HG03575 (cell line): Measurements from ENCODE around the gene PACSIN2.
"Not testable (repeated sequence)": the region's sequence is repeated elsewhere in the genome, so short reads cannot be mapped to it uniquely, and the experiment has no call there.

Source experiments
- ATAC-seq: cut with Tn5 transposase; IDR thresholded peaks from one replicate; pipeline ENCODE4 v1.9.1; 2021; ENCODE audit not compliant: unreplicated experiment, insufficient number of reproducible peaks, low FRiP score; ENCODE audit errors: extremely low read depth

Gene PACSIN2

GRCh38 chr22:43013355-43014315 is 1.3 kb downstream of the PACSIN2 start:
- ATAC-seq, result no peak

- ATAC-seq, result no peak
Measured at GRCh38 chr22:43012390-43012789, 2.6 kb downstream of the PACSIN2 start.

GRCh38 chr22:43011079-43011478 is 3.9 kb downstream of the PACSIN2 start:
- no peak for ATAC-seq

- ATAC-seq, result no peak
Measured at GRCh38 chr22:43009444-43009843, 5.5 kb downstream of the PACSIN2 start.

- ATAC-seq, result no peak
Measured at GRCh38 chr22:43008921-43009320, 6.0 kb downstream of the PACSIN2 start.

- no peak for ATAC-seq
Measured at GRCh38 chr22:43008509-43008908, 6.4 kb downstream of the PACSIN2 start.

- no peak for ATAC-seq
Measured at GRCh38 chr22:43007519-43008102, 7.3 kb downstream of the PACSIN2 start.

GRCh38 chr22:43006753-43007152 is 8.2 kb downstream of the PACSIN2 start:
- ATAC-seq, result no peak

GRCh38 chr22:43006016-43006505 is 8.9 kb downstream of the PACSIN2 start:
- ATAC-seq, result no peak

- ATAC-seq, result no peak
Measured at GRCh38 chr22:43005106-43005505, 9.8 kb downstream of the PACSIN2 start.

- no peak for ATAC-seq
Measured at GRCh38 chr22:43004362-43005035, 10.4 kb downstream of the PACSIN2 start.

- ATAC-seq, result no peak
Measured at GRCh38 chr22:43002202-43002586, 12.8 kb downstream of the PACSIN2 start.

GRCh38 chr22:43001271-43002201 is 13.4 kb downstream of the PACSIN2 start:
- no peak for ATAC-seq

- ATAC-seq, result no peak
Measured at GRCh38 chr22:43000441-43001175, 14.3 kb downstream of the PACSIN2 start.

GRCh38 chr22:42997582-42998090 is 17.3 kb downstream of the PACSIN2 start:
- ATAC-seq, result no peak

- ATAC-seq, result no peak
Measured at GRCh38 chr22:42996646-42997365, 18.1 kb downstream of the PACSIN2 start.

GRCh38 chr22:42995654-42996053 is 19.3 kb downstream of the PACSIN2 start:
- ATAC-seq, result not testable (repeated sequence)
